Forelimb muscle (tissue), 1 donor: Measurements from ENCODE around the gene FMO2. TPM values are rescaled to one million over a fixed set of nuclear protein-coding genes. Genes with fewer than 3 reads are reported as not detected.

Experiments used
- DNase-seq: peaks from one replicate; pipeline ENCODE4 v3.0.0-alpha.2; 2013; ENCODE audit warnings: low read depth
- polyA plus RNA-seq: library from polyadenylated mRNA; unstranded; fragments of 120-200 nt; gene quantifications from one replicate; pipeline ENCODE4 v1.2.1, GENCODE V29; 2013; ENCODE audit not compliant: insufficient read length

FMO2 gene
- polyA plus RNA-seq, 1 donor: 1.2 TPM

DNA sequence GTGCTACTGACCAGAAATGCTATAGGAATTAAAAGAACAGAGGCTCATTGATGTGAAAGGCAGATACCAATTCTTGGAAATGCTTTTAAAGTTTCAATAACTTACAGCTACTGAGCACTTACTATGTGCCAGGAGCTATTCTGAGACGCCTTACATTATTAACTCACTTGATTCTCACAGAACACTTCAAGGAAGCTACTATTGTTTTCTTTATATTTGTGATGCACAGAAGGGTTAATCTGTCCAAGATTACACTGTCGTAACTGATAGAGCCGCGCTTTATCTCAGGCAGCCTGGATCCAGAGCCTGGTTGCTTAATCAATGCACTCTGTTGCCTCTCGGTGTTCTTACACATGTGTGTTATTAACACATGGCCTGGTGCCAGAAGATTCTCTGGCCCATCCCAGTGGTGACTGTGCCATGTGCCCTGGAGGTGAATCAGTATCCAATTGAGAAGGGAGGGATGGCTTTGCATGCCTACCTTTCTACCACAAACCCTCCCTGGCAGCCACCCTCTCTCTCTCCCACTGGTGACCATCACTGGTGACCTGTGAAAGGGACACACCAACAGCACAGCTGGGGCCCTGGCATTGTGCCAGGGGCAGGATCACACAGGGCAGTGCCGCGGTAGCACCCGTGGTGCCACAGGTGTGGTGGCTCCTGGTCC is 72.0 kb downstream of the FMO2 start:
- DNase-seq: no peak

GRCh38 chr1:171257607-171258076 is 72.5 kb downstream of the FMO2 start:
- peak; percentile 25 for DNase-seq

GRCh38 chr1:171258429-171258828 is 73.3 kb downstream of the FMO2 start:
- no peak for DNase-seq

DNA sequence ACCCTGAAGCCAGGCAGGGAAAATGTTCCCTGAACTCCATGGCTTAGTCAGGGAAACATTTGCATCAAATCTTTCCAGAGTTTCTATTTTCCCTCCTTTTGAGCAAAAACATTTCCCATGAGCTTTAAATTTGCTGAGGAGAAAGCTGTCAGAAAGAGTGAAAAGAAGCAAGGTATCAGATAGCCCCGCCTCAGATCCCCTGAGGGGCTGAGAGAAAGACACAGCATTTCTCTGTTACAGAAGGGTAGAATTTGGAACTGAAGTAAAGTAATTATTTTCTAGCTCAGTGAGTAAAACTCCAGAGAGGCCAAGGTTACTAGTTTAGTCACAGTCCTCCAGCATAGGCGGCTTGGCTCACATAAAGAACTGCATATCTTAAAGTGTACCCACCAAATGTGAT is 73.8 kb downstream of the FMO2 start:
- no peak for DNase-seq

Other genes starting within 250 kb of the FMO2 start
- not detected for gene MROH9, start 249.8 kb upstream of the FMO2 start, polyA plus RNA-seq
- gene FMO3, start 94.4 kb upstream of the FMO2 start, polyA plus RNA-seq: 0.19 TPM
- gene FMO1, start 63.2 kb downstream of the FMO2 start, polyA plus RNA-seq: 3.8 TPM
- 4.0 TPM for gene FMO4, start 128.9 kb downstream of the FMO2 start, polyA plus RNA-seq